HG03442 (cell line): ENCODE measurements around the gene XXYLT1.

ENCODE experiments used
- ATAC-seq: cut with Tn5 transposase; IDR thresholded peaks from one replicate; pipeline ENCODE4 v1.9.1; 2021; ENCODE audit warnings: mild to moderate bottlenecking, moderate library complexity; ENCODE audit not compliant: unreplicated experiment

The XXYLT1 gene

DNA sequence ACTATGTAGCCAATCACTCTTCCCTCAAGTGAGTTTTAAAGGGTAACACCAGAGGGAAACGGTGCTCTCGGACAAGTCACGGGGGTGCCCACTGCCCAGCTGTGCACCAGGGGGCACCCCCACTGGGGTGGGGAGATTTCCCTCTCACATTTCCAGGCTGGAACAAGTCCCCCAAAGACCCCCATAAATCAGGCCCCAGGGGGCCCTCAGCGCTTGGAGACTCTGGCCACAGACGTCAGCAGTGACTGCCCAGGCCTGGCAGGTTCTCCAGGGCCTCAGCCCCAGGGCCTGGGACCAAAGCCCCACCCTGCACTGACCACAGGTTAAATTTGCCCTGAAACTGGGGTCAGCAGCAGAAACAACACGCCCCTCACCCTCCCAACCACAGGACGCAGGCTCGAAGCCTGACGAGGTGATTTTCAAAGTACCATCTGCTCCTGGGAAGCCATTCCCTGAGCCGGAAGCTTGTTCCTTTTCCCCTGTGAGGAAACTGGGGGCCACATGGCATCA, 17.0 kb downstream of the XXYLT1 start:
- ATAC-seq = no peak

DNA sequence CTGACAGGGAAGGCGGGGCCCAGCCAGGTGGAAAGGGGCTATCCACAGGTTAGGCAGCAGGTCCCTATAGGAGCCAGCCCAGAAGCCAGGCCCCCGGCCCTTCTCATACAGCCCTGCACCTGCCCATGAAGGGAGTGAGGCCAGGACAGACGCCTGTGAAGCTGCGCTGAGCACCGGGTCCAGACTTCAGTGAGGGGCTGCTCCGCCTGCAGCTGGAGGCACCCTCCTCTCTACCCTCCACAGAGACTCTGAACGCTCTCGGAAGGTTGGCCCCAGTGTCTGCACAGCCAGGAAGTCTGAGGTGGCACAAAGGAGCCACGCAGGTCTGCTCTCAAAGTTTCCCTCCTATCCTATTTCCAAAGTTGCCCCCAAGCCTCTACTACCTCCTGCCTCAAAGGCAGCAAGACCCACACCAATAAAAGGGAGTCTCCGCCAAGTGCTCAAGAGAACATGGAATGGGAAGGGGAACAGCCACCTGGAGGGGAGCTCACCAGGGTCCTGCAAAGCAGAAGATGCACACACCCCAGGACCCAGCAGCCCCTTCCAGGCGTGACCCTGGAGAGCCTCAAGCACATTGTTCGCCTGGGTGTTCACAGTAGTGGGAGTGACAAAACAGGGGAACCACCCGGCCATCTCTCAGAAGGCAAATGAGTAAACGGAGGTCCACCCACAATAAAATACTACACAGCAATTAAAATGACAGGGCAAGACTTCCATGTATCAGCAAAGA, 19.5 kb downstream of the XXYLT1 start:
- ATAC-seq = no peak

DNA sequence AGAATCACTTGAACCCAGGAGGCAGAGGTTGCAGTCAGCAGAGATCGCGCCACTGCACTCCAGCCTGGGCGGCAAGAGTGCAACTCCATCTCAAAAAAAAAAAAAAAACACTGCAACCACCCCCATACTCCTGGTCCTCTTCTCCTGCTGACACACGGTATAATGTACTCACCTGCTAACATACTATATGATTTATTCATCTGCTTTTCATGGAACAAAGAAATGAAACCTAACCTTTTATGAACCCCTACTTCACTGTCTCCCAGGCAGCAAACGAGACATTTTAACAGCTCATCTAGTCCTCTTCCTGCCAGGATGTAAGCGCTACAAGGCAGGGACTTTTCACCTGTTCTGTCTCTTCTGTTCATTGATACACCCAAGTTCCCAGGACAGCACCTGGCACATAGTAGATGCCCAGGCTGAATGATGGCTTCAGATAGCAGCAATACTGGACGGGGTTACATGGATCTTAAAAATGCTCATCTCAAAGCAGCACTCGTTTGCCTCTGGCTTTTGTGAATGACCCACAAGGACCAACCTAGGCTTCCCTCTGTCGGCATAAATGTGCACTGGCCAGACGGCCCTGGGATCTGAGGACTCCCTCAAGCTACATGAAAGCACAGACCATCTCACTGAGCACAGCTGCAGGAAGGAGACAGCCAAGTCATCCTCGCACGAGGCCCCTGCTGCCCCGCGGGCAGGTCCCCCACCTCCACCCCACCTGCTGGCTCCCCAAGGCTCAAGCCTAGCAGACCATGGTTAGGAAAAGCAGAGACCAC, 20.3 kb downstream of the XXYLT1 start:
- no peak for ATAC-seq

DNA sequence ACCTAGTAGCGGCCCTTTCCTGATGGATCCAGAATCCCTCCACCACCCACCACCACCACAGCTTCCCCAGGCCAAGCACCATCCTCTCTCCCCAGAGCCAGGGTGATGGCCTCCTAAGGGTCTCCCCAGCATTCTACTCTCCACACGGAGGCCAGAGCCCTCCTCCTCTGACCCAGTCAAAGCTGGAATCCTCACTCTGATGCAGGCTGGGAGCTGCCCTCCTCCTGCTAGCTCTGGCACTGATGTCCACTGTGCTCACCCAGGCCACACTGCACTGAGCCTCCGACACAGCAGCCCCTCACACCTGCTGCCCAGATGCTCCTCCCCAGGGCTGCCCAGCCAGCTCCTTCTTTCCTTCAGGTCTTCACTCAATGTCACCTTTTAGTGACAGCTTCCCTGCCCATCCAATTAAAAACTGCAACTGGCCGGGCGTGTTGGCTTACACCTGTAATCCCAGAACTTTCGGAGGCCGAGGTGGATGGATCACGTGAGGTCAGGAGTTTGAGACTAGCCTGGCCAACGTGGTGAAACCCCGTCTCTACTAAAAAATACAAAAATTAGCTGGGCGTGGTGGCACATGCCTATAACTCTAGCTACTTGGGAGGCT, 21.0 kb downstream of the XXYLT1 start:
- ATAC-seq = no peak

DNA sequence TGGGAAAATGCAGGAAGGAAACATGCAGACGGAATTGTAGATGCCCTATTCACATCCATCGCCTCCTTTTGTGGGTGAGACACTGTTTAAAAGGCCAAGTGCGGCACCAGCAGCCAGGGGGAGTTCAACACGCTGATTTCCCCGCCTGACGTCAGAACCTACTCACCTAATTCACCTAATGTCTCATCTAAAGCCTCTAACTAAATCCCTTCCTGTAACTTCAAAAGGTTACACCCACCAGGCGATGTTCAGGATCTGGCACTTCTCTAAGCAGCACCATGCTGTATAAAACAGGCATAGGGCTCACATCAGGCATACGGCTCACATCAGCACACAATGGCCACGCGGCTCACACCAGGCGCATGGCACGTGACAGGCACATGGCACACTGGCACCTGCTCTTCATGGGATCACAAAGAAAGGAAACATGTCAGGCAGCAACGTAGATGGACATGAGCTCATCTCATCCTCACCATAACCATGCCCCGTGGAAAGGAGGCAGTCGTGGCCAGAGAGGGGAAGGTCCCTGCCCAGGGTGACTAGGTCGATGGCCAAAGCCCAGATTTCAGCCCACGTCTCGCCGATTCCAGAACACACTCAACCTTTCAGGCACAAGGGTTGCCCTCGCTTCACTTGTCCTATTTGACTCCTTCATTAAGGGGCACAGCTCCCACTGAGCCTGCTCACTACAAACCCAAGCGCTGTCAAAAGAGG, 21.7 kb downstream of the XXYLT1 start:
- no peak for ATAC-seq

DNA sequence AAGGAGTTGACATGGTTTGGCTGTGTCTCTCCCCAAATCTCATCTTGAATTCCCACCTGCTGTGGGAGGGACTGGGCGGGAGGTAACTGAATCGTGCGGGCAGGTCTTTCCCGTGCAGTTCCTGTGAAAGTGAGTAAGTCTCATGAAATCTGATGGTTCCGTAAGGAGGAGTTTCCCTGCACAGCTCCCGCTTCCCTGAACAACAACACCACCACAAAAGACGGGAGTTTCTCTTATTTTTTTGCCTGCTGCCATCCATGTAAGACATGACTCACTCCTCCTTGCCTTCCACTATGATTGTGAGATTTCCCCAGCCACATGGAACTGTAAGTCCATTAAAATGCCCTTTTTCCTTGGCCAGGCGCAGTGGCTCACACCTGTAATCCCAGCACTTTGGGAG, 22.7 kb downstream of the XXYLT1 start:
- no peak for ATAC-seq

DNA sequence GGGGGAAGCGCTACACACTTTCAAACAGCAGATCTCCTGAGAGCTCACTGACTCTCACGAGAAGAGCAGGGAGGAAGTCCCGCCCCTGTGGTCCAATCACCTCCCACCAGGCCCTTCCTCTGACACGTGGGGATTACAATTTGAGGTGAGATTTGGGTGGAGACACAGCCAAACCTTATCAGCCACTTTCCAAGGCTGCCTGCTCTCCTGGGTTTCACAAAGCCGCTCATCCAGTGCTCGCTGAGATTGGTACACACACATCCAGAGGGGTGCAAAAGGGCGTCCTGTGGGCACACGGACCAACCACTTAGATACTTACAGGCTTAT, 23.1 kb downstream of the XXYLT1 start:
- no peak for ATAC-seq

DNA sequence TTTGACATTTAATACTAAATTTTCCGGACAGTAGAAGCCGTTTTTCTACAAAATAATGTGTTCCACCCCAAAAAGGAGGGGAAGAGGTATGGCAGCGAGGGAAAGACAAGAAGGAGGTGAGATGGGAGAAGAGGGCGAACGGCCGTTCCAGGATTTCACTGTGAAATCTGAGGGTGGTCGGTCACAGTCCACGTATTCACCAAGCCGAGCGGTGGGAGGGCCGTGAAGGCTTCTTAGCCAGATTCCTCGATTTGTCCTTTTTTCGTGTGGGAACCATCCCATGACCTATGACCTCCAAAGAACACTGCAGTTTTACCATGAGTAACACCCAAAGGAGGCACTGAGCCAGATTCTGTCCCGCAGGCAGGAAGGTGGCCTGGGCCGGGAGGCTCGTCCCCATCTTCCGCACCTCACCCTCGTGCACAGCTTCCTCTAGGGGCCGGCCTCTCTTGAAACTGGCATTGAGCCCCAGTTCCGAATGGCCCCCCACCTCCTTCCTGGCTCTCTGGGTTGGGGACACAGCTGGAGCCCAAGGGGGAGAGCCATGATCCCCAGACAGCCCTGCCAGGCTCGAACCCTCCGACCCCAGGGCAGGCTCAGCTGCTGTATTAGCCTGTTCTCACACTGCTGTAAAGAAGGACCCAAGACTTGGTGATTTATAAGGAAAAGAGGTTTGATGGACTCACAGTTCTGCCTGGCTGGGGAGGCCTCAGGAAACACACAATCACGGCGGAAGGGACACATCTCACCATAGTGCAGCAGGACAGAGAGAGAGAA, 23.7 kb downstream of the XXYLT1 start:
- ATAC-seq = no peak

DNA sequence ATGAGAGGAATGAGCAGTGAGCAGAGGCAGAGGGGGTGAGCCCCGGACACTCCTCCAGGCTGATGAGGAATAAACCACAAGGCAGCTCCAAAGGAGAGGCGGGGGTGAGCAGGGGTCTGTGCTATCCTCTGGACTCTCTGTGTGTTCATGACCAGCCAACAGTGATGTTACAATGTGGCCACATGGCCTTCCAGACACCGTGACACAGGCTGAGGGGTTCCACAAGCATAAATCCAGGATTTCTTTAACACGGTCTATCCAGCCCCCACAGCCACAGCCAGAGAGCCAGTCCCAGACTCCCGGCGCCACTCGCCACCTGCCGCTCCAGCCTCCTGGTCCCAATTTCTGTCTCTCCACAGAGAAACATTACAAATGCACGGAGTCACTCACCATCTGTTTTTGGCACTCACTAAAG, 24.4 kb downstream of the XXYLT1 start:
- no peak for ATAC-seq

DNA sequence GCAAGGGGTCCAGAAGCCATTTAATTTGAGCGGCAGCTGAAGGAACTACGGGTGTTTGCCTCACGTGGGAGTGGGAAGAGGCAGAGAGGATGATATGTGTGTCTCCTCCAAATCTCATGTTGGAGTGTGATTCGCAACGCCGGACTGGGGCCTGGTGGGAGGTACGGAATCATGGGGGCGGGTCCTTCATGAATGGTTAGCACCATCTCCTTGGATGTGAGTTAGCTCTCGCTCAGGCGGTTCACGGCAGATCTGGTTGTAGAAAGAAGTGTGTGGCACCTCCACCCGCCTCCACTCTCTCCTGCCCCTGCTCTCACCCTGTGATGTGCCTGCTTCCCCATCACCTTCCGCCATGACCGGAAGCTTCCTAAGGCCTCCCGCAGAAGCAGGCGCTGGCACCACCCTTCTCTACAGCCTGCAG, 25.4 kb downstream of the XXYLT1 start:
- no peak for ATAC-seq

DNA sequence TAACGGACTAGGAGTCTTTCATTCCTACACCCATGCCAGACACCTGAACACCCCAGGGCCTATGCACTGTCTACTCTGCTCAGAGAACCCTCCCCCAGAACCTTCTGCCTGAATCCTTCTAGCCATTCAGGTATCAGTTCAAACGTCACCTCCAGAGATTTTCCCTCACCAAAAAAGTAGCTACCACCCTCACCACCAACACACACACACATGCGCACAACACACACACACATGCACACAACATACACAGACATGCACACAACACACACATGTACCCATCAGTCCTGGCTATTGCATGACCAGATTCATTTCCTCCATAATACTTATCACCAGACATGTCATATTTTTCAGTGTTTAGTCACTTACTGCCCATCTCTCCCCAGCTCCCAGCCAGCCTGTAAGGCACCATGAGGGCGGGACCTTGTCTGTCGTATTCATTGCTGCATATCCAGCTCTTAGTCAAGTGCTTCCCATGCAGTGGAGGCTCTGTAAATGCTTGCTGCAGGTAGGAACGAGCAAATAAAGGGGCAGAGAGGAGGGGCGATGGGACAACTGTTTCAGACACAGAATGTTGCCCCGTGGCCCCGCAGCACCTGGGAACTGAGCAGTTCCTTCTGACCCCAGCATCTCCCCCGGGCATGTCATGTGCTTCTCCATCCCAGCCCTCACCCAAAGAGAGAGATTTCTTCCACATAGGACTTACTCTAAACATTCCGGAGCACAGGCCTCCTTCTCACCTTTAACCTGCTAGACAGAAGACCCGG, 29.2 kb downstream of the XXYLT1 start:
- ATAC-seq = no peak

DNA sequence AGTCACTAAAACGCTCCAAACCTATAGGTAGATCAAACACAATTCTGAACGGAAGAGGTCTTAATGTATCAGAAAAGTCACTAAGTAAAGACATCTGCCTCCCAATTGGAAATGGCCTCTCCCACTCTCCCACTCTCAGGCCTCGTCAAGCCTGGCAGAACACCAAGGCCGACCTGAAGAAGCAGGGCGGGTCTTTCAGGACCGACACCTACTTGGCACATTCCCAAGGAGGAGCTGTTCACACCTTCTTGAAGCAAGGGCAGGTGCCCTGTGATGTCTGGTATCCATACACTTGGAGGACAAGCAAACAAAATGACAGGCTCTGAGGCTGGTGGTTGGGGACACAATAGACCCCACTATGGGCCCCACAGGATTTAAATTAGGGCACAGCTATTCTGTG, 30.0 kb downstream of the XXYLT1 start:
- no peak for ATAC-seq

DNA sequence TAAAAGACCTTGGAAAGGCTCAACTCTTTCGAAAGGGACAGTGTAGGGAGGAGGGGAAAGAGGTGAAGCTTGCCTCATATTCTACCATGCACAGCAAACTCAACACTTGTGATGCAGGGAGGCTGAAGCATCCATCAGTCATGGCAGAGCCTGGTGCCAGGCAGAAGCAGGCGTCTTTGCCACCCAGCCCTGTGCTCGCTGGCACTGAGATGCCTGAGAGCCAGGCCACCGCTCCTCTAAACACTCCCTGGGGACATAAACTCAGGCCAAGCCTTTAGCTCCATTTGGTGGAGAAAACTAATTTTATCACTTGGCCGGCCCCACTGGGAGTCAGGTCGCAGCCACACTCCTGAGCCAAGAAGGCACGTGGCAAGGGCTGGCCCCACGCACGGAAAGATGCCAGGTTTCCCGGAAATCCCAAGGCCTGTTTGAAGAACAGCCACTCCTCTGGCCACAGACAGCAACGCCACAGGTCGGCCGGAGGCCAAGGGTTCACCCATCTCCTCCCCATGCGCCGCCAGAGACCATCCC, 30.7 kb downstream of the XXYLT1 start:
- no peak for ATAC-seq

DNA sequence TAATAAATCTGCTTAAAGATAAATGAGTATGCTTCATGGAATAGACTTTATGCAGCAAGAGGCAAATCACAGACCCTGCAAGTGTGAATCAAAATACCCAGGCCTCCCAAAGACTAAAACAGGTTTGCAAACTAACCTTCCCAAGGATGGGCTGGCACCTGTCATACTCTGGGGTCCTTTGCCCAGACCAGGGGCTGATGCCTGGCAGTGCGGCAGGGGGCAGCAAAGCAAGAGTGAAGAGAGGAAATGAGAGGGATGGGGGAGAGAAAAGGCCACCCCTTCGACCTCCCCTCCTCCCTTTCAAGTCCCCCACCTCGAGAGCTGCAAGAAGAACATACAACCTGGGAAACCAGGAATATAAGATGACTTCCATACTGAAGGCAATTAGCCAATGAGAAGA, 31.8 kb downstream of the XXYLT1 start:
- no peak for ATAC-seq

DNA sequence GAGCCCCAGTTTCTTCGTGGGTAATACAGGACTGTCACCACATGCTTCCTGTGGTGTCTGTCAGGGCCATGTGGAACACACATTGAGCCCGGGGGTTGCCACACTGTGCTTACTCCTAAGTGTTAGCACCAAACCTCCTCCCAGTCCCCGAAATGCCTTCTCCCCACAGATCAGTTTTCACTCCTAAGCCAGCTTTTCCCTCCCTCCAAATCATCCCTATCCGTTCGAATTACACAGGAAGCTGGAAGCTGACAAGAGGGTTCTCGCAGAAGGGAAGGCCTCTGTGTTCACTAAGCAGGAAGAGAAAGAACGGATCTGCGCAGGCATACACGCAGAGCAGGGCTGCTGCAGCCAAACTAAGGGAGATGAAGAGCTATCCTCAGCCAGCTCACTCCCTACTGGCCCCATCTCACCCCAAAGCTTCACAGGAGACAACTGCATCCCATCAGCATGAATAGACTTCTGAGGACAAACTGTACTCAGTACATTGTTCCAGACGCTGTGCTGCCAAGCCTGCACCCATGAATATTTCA, 32.3 kb downstream of the XXYLT1 start:
- ATAC-seq = no peak

DNA sequence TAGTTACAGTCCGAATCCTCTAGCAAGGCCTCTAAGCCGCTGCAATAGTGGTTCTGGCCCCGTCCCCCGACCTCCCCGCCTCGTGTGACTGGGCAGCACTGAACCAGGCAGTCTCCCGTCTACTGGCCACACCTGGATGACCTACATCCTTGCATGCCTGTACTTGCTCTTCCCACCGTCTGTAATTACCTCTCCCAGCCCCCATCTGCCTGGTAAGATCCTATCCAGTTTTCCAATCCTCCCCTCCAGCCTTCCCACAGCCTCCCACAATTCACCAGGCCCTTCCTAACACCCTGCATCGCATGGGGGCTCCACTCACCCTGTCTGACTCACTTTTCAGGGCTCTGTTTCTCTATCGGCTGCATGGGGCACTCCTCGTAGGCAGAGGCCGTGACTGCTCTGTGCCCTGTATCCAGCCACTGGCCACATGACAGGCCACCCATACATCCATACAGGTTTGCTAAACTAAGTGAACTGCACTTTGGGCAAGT, 32.8 kb downstream of the XXYLT1 start:
- ATAC-seq = no peak

DNA sequence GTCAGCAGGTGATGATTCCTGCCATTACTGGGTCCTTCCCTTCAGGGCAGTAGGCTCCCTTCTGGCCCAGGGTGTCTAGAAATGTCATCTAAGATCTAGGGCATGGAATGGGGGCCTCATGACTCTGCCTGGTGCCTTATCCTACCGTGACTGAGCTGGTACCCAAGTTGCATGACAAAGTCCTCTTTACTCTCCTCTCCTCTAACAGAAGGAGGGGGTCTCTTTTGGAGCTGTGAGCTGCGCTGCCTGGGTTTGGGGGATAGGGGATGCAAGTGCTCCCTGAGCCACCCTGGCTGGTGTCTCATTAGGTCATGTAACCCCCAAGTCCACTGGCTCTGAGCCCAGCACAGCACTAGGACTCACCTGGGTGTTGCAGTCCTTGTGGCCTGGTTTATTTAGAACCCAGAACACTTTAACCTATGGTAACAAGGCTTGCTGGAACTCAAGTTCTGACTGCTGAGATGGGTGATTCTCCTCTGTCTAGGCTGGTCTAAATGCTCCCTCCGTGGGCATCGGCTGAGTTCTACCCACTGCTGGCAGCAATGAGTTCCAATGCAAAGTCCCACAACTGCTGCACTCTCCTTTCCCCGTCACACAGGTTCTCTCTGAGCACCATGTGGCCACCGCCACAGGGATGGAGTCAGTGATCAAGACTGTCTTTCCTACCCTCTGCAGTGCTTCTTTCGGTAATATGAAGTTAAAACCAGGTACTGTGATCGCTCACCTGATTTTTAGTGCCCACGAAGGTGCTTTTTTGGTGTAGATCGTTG, 34.0 kb downstream of the XXYLT1 start:
- no peak for ATAC-seq

DNA sequence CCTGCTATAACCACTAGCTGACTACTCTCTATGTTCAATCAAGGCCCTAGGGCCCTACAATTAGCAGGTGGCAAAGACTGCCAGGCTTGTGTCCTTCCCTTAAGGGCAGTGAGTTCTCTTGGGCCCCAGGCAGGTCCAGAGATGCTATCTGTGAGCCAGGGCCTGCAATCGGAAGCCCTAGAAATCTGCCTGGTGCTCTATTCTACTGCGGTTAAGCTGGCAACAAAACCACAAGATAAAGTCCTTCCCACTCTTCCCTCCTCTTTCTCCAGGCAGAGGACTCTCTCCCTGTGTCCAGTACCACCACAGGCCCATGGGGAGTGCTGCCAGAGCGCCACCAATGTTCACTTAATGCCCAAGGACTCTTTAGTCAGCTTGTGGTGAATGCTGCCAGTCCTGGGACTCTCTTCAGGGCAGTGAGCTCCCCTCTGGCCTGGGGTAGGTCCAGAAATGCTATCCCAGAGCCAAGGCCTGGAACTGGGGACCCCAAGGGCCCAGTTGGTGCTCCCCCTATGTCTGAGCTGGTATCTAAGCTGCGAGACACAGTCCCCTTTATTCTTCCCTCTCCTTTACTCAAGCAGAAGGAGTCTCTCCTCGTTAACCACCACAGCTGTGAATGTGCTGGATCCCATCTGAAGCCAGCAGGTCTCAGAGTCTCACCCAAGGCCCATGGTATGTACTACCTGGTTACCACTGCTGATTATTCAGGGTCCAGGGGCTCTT, 34.7 kb downstream of the XXYLT1 start:
- no peak for ATAC-seq
